ACHN (cell line): ENCODE results near the gene SCAANT1.
A peak's percentile ranks its signal among the peaks of the same experiment; 100 is the strongest.

Experiments used
- DNase-seq: peaks from one replicate; pipeline ENCODE4 v3.0.0-alpha.2; 2015
- in situ Hi-C: cut with HindIII; loops from 2 replicates; pipeline ENCODE4 v1.10.0; 2017; ENCODE audit warnings: low sequenced_read_pairs, low pct_ligation_motif_present, low pct_unique_long_range_greater_than_20kb

SCAANT1 gene

GRCh38 chr3:63911873-63912767, at the start of gene SCAANT1:
Gene SCAANT1, minus strand, starts transcription at chr3:63912383.
- peak; percentile 87 for DNase-seq
- in situ Hi-C loops, result no loop called here

GRCh38 chr3:63961891-63962290, 49.7 kb upstream of the SCAANT1 start:
- in situ Hi-C loops, result no loop called here
- peak; percentile 53 for DNase-seq

- DNase-seq, result peak; percentile 68
- in situ Hi-C loops, result no loop called here
Observed at GRCh38 chr3:63960048-63960711, 48.0 kb upstream of the SCAANT1 start.

GRCh38 chr3:63959146-63959545, 47.0 kb upstream of the SCAANT1 start:
- in situ Hi-C loops, result no loop called here
- no peak for DNase-seq

GRCh38 chr3:63955830-63956545, 43.8 kb upstream of the SCAANT1 start:
- in situ Hi-C loops, result no loop called here
- peak; percentile 63 for DNase-seq

- in situ Hi-C loops, result no loop called here
Observed at GRCh38 chr3:63955036-63955650, 43.0 kb upstream of the SCAANT1 start.

GRCh38 chr3:63954182-63954581, 42.0 kb upstream of the SCAANT1 start:
- in situ Hi-C loops, result no loop called here
- peak; percentile 23 for DNase-seq

More at GRCh38 chr3:63955036-63955650, 43.0 kb upstream of the SCAANT1 start:
- no peak for DNase-seq

- no peak for DNase-seq
- in situ Hi-C loops, result no loop called here
Observed at GRCh38 chr3:63952248-63952594, 40.0 kb upstream of the SCAANT1 start.

GRCh38 chr3:63951492-63952247, 39.5 kb upstream of the SCAANT1 start:
- no peak for DNase-seq
- in situ Hi-C loops, result no loop called here

GRCh38 chr3:63950698-63951097, 38.5 kb upstream of the SCAANT1 start:
- no peak for DNase-seq
- in situ Hi-C loops, result no loop called here

GRCh38 chr3:63949005-63949404, 36.8 kb upstream of the SCAANT1 start:
- DNase-seq, result no peak
- in situ Hi-C loops, result no loop called here

GRCh38 chr3:63947594-63947993, 35.4 kb upstream of the SCAANT1 start:
- in situ Hi-C loops, result no loop called here

GRCh38 chr3:63946753-63947152, 34.6 kb upstream of the SCAANT1 start:
- no peak for DNase-seq
- in situ Hi-C loops, result no loop called here

More at GRCh38 chr3:63947594-63947993, 35.4 kb upstream of the SCAANT1 start:
- DNase-seq, result no peak

- no peak for DNase-seq
- in situ Hi-C loops, result no loop called here
Observed at GRCh38 chr3:63945558-63946096, 33.4 kb upstream of the SCAANT1 start.

- in situ Hi-C loops, result no loop called here
- DNase-seq, result no peak
Observed at GRCh38 chr3:63943678-63944077, 31.5 kb upstream of the SCAANT1 start.

- in situ Hi-C loops, result no loop called here
- DNase-seq, result no peak
Observed at GRCh38 chr3:63942528-63942927, 30.3 kb upstream of the SCAANT1 start.

GRCh38 chr3:63940389-63940757, 28.2 kb upstream of the SCAANT1 start:
- no peak for DNase-seq
- in situ Hi-C loops, result no loop called here
